ENCODE measurements around the gene NISCH.

NISCH gene

GRCh38 chr3:52532838-52533622 is 77.6 kb downstream of the NISCH start:
- Histone ChIP-seq H3K27ac (ENCODE audit: low read length) (no peak overlapping the region), H2AFZ (ENCODE audit: low read length) (peak overlapping the region; percentile 77), H3K9me2 (replicated peaks; ENCODE audit: insufficient read depth, low read length) (no peaks in the 10 kb centered on the region), H3K27me3 (replicated peaks; ENCODE audit: insufficient read depth, low read length) (no peaks in the 10 kb centered on the region), H3K4me3 (ENCODE audit: low read length) (peak overlapping the region; percentile 73), H3K9ac (ENCODE audit: low read length) (peak overlapping the region; percentile 66), H3K9me3 (replicated peaks; ENCODE audit: insufficient read depth, low read length) (no peaks in the 10 kb centered on the region), H3K36me3 (replicated peaks; ENCODE audit: insufficient read depth, low read length) (no peaks in the 10 kb centered on the region), H3F3A (ENCODE audit: insufficient read depth, low read length) (peaks cover 18% of the 10 kb centered on the region), H4K20me1 (ENCODE audit: insufficient read depth, low read length) (no peaks in the 10 kb centered on the region), H3K4me2 (ENCODE audit: low read depth, low read length) (peak overlapping the region; percentile 72), H3K79me2 (ENCODE audit: low read length) (peaks cover 16% of the 10 kb centered on the region), H3K4me1 (ENCODE audit: low read length) (peaks cover 10% of the 10 kb centered on the region)
- no peak for DNase-seq
- TF ChIP-seq CTCF (IDR thresholded peaks at IDR 0.05; ENCODE audit: low read length) (no peak), EZH2phosphoT487 (IDR thresholded peaks at IDR 0.05; ENCODE audit: low read length) (no peak), EZH2 (optimal IDR thresholded peaks at IDR 0.05; ENCODE audit: low read depth, low read length) (no peak)

- H3K27ac ChIP-seq (ENCODE audit: low read length), result no peak within 1 kb of the TSS
- H3K4me1 ChIP-seq (ENCODE audit: low read length), result peaks cover 14% of the 10 kb centered on the region
- peak within 1 kb of the TSS; percentile 73 for H3K4me3 ChIP-seq (ENCODE audit: low read length)
- peak; percentile 72 for DNase-seq
- peak within 1 kb of the TSS; percentile 72 for H3K4me2 ChIP-seq (ENCODE audit: low read depth, low read length)
- H3K27me3 ChIP-seq (replicated peaks; ENCODE audit: insufficient read depth, low read length), result no peaks in the 10 kb centered on the region
- H3K9me2 ChIP-seq (replicated peaks; ENCODE audit: insufficient read depth, low read length), result no peaks in the 10 kb centered on the region
- no peaks in the 10 kb centered on the region for H3K9me3 ChIP-seq (replicated peaks; ENCODE audit: insufficient read depth, low read length)
- TF ChIP-seq EZH2 (optimal IDR thresholded peaks at IDR 0.05; ENCODE audit: low read depth, low read length), result no peak
- no peak for TF ChIP-seq CTCF (IDR thresholded peaks at IDR 0.05; ENCODE audit: low read length)
- TF ChIP-seq EZH2phosphoT487 (IDR thresholded peaks at IDR 0.05; ENCODE audit: low read length), result no peak
- H3K9ac ChIP-seq (ENCODE audit: low read length), result peak within 1 kb of the TSS; percentile 66
- no peaks in the 10 kb centered on the region for H3K36me3 ChIP-seq (replicated peaks; ENCODE audit: insufficient read depth, low read length)
- H3K79me2 ChIP-seq (ENCODE audit: low read length), result peaks cover 23% of the 10 kb centered on the region
- H4K20me1 ChIP-seq (ENCODE audit: insufficient read depth, low read length), result no peaks in the 10 kb centered on the region
- peaks cover 18% of the 10 kb centered on the region for H3F3A ChIP-seq (ENCODE audit: insufficient read depth, low read length)
- peak within 1 kb of the TSS; percentile 77 for H2AFZ ChIP-seq (ENCODE audit: low read length)
Measured at GRCh38 chr3:52533623-52534280, 78.3 kb downstream of the NISCH start, which contains the start of gene NT5DC2. Gene NT5DC2, minus strand, starts transcription at chr3:52533857. Its CDS starts 120 bp downstream, at chr3:52533737.

GRCh38 chr3:52534281-52535183 is 79.1 kb downstream of the NISCH start:
- Histone ChIP-seq H3K4me2 (ENCODE audit: low read depth, low read length) (peak overlapping the region; percentile 65; the same call in 1 of the 2 replicates), H3K9me2 (replicated peaks; ENCODE audit: insufficient read depth, low read length) (no peaks in the 10 kb centered on the region), H3K27ac (ENCODE audit: low read length) (no peak overlapping the region), H4K20me1 (ENCODE audit: insufficient read depth, low read length) (no peaks in the 10 kb centered on the region), H3K9me3 (replicated peaks; ENCODE audit: insufficient read depth, low read length) (no peaks in the 10 kb centered on the region), H3K27me3 (replicated peaks; ENCODE audit: insufficient read depth, low read length) (no peaks in the 10 kb centered on the region), H2AFZ (ENCODE audit: low read length) (peak overlapping the region; percentile 70), H3K9ac (ENCODE audit: low read length) (no peak overlapping the region), H3K36me3 (replicated peaks; ENCODE audit: insufficient read depth, low read length) (no peaks in the 10 kb centered on the region), H3K79me2 (ENCODE audit: low read length) (peaks cover 31% of the 10 kb centered on the region), H3K4me3 (ENCODE audit: low read length) (peak overlapping the region; percentile 50; the same call in 1 of the 2 replicates), H3K4me1 (ENCODE audit: low read length) (peaks cover 18% of the 10 kb centered on the region), H3F3A (ENCODE audit: insufficient read depth, low read length) (peaks cover 18% of the 10 kb centered on the region)
- TF ChIP-seq EZH2phosphoT487 (IDR thresholded peaks at IDR 0.05; ENCODE audit: low read length), result no peak
- no peak for TF ChIP-seq CTCF (IDR thresholded peaks at IDR 0.05; ENCODE audit: low read length)
- TF ChIP-seq EZH2 (optimal IDR thresholded peaks at IDR 0.05; ENCODE audit: low read depth, low read length), result no peak
- no peak for DNase-seq

Data from MM.1S (cell line).